GM18508 (cell line): Measurements from ENCODE around the gene RECQL.

Experiments
- ATAC-seq: cut with Tn5 transposase; IDR thresholded peaks from one replicate; pipeline ENCODE4 v1.9.1; 2021; ENCODE audit warnings: moderate number of reproducible peaks; ENCODE audit not compliant: insufficient read depth, unreplicated experiment

The RECQL gene, protein sequence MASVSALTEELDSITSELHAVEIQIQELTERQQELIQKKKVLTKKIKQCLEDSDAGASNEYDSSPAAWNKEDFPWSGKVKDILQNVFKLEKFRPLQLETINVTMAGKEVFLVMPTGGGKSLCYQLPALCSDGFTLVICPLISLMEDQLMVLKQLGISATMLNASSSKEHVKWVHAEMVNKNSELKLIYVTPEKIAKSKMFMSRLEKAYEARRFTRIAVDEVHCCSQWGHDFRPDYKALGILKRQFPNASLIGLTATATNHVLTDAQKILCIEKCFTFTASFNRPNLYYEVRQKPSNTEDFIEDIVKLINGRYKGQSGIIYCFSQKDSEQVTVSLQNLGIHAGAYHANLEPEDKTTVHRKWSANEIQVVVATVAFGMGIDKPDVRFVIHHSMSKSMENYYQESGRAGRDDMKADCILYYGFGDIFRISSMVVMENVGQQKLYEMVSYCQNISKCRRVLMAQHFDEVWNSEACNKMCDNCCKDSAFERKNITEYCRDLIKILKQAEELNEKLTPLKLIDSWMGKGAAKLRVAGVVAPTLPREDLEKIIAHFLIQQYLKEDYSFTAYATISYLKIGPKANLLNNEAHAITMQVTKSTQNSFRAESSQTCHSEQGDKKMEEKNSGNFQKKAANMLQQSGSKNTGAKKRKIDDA

DNA sequence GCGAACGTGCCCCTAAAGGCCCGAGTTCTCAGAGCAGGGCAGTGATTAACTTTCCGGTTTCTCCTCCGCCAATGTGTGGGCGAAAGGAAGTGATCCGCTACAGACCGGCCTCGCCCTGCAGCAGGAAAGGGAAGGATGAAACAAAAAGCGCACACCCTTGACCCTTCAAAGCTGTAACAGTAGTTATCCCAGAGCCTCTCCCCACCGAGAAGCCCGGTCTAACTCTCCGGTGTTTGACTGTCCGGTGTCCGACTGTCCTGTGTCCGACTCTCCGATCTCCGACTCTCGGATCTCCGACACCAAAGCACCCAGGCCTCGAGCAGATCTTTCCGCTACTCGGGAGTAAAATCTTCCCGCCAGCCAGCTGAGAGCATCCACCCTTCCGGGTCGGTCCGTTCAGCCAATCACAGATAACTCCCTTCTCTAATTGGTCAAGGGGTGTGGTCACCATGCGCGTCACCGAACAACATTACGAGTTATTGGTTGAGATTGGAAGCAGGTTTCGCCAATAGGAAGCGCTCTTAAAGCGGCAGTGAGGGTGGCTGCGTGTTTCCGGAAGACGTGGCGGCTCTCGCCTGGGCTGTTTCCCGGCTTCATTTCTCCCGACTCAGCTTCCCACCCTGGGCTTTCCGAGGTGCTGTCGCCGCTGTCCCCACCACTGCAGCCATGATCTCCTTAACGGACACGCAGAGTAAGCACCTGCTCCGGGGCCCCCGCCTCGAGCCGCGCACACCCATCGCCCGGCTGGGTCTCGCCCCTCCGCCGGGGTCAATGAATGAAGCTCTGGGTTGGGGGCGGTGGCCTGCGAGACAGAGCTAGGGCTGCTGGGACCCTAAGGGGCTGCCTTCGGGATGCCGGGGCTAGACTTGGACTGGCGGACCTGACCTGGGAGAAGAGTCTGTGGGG lies at the start of gene RECQL, which contains the start of gene GOLT1B:
TSS of gene RECQL (minus strand) at position 378 of the 906 bp plus-strand sequence. CDS start 2,065 bp downstream, outside the sequence.
TSS of gene GOLT1B (plus strand) at position 532 of the 906 bp plus-strand sequence. CDS start at position 667, 135 bp downstream.
- peak; percentile 98 for ATAC-seq

GRCh38 chr12:21547437-21547836 lies 46.0 kb upstream of the RECQL start:
- ATAC-seq = no peak

DNA sequence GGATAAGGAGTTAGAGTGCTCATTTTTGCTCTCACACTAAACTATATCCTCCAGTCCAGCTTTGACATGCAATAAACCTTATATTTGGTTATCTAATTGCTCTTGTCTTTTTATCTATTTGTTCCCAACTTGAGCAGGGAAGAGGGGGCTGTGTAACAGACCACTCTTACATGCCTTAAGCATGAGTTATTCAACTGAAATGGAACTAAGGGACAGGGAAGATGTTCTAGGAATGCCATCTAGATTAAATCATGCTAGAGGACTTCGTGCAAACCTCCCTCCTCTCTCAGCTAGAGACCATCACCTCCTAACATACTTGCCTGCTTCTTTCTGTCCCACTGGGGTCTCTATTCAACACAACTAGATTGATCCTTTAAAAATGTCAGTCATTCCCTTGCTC lies 45.3 kb upstream of the RECQL start:
- ATAC-seq = no peak

DNA sequence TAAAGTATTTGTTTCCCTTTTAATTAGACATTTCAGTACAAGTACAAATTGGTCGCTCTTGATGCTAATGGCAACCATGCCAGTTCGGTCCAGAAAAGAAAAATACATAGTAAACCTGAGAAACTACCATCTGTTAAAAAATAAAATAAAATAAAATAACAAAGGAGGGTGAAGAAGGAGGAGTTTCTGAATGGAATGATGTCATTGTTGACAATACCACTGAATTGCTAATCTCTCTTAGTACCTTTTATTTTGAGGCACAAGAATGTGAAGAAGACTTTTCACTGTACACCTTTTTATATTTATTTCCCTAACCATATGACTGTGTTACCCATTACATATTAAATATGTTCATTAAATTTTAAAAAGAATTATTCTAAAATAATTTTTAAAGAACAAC lies 44.1 kb upstream of the RECQL start:
- no peak for ATAC-seq

DNA sequence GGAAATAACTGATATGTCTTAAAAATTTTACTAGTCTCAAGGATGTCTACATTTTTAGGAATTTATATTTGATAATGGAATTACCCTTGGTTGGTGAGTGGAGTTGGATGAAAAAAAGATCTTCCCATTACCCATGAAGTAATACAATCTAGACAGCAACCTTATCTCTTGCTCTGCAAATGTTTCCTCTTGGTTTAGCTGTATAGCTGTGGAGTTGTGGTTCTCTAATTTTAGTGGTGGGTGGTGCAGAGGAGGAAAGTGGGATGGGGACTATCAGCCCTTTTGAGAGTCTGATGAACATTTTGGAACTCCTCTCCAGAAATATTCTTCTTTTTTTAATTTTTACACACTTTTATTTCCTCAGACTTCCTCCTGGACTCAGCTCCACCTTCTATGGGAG lies 41.7 kb upstream of the RECQL start:
- ATAC-seq = no peak

DNA sequence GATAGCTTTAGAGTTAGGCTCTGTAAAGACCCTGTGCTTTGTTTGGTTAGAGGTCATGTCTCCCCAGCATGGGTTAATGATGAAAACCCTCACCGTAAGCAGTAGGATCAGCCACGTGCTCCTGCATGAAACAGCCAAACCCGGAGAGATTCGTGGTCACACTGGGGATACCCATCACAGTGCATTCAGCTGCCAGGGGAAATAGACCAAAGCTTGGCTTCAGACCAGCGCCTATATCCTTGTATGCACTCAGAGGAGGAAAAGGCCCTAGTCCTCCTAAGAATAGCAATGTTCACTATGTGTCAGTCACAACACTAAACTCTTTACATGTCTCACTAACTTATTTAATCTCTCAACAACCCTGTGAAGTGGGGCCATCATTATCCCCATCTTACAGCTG lies 41.0 kb upstream of the RECQL start:
- no peak for ATAC-seq

- no peak for ATAC-seq
These were observed 40.3 kb upstream of the RECQL start for GRCh38 chr12:21541773-21542172.

DNA sequence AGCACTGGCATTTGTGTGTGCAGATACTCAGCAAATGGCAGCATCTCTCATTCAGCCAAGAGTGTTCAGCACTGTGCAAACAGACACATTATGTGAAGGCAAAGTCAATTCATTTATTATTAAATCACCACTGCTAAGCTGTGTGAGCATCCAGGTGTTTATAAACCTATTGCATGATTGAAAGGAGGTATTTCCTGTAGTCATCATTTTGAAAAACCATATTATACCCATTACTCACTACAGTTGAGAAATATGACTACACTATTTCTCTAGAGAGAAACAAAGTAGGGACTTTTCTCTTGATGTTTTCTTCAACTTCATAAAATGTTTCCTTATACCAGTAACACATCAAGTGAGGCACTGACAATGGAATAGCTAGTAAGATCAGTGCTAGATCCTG lies 38.4 kb upstream of the RECQL start:
- ATAC-seq = no peak

DNA sequence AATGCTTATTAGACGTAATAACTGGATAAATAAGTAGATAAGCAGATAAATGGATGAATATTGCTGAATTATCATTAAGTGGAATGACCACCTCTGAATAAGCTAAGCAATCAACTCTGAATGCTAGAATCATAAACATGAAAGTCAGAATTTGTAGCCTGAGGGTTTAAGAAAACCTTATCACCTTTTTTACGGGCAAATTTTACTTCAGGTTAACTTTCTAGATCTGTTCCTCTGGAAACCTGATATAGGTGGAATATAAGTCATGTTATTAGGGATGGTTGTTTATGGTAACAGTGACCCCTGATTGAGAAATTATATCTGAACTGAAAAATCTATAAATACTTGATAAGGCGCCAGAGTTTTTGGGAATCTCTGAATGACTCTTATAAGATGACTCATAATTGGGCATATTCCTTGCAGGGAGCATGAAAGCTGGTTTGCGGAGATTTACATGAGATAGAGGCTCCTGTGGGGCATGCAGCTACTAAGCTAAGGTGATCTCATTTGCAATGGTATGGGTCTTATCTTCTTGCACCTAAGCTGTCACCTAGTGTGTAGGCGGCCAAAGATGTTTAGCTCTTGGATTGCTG lies 36.7 kb upstream of the RECQL start:
- no peak for ATAC-seq

DNA sequence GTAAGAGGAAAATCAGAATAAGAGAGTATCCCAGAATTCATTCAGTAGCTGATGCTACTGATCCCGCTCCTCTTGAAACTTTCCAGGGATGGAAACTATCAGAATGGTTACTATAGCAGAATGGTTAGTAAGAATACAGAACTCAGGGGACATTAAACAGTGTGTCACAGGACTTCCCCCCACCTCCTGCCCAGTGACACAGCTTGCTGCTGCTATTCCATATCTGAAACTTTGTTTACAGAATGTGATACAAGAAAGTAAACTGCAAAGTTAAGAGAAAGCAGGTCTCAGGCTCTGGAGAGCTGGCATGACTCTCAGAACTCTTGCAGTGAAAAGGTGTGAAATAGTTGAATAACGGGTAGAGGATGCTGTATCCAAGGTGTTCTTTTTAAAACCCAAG lies 28.0 kb upstream of the RECQL start:
- no peak for ATAC-seq

DNA sequence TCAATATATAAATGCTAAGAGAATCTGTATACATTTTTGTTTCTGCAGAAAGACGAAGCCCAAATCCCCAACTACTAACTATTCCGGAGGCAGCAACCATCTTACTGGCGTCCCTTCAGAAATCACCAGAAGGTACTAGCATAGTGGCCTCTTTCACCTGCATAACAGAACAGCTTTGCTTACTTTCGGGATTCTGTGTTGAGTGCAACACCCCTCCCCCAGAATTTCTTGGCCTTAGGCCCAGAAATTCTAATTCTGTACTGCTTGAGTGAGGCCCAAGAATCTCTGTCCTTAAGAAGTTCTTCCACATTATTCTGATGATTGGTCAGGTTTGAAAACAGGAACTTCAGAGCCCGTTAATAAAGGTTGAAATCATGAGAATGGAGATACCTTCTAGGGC lies 27.5 kb upstream of the RECQL start:
- no peak for ATAC-seq

- peak; percentile 82 for ATAC-seq
These were observed 26.2 kb upstream of the RECQL start for GRCh38 chr12:21527451-21528180.

GRCh38 chr12:21526721-21527345 lies 25.4 kb upstream of the RECQL start:
- ATAC-seq = no peak

DNA sequence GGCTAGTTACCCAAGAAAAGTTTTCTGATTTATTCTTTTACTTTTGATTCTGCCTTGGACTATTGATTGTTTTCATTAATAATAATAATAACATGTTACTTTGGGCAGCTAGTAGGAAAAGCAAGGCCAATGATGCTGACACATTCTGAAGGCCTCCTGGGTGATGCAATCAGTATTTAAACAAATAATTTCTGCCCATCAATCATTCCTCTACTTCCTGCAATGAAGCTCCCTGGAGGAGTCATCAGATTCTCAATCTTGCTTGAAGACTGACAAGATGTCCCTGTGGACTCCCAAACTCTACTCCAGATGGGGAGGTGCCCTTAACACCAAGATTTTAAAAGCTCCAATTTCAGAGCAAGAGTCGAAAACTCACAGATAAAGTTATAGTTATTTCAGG lies 24.6 kb upstream of the RECQL start, which contains the start of gene SPX:
TSS of gene SPX (plus strand) at position 244 of the 400 bp plus-strand sequence. CDS start 177 bp downstream, outside the sequence.
- no peak for ATAC-seq

GRCh38 chr12:21523148-21523547 lies 21.7 kb upstream of the RECQL start:
- no peak for ATAC-seq

DNA sequence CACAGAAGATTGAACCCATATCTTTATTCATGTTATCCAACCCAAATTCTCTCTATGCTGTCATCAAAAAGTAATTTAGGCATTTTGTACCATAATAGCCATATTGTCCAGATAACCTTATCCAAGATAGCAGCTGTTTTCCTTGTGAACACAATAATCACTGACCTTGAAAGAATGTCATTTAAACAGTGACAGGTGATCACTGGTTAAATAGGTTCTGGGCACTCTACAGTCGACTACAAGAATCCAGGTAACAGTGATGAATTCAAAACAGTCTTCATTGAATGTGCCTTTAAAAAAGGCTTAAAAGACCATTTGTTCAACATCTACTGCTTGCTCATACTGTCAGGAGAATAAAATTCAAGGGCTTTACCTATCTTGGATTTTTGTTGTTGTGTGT lies 20.1 kb upstream of the RECQL start:
- ATAC-seq = no peak

GRCh38 chr12:21518451-21518850 lies 17.0 kb upstream of the RECQL start:
- ATAC-seq = no peak

DNA sequence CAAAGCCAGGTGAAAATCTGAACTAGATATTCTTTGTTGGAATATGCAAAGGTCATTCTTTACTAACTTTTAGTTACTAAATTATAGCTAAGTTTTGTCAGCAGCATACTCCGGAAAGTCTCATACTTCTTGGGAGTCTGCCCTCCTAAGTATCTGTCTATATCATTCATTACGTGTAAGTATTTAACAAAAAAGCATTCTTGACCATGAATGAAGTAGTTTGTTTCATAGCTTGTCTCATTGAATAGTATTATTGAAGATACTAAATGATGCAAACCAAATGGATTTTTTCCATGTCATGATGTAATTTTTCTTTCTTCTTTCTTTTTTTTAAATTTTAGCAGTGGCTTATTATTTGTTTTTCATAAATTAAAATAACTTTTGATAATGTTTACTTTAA lies 14.8 kb upstream of the RECQL start:
- ATAC-seq = no peak

DNA sequence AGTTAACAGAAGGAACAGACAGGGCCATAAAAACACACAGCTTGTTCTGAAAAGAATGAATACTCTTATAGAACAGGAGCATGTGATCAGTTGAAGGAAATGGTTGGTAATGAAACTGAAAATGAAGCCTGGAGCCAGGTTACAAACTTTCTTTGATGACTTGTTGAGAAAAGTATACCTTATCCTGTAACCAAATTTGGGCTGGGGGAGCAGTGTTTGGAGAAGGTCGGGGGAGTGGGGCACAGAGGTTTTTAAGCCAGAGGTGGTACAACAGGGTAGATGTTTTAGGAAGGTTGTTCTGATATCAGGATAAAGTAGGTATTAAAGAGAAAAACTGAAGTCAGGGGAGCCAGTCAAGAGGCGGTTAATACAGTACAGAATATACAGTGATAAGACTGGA lies 8.3 kb upstream of the RECQL start:
- ATAC-seq = peak; percentile 76
